ENCODE measurements around the gene SND1. TPM values are rescaled to one million over a fixed set of nuclear protein-coding genes. Genes with fewer than 3 reads are reported as not detected.
"Not testable (repeated sequence)": the region's sequence is repeated elsewhere in the genome, so short reads cannot be mapped to it uniquely, and the experiment has no call there.

Gene SND1
- total RNA-seq, 1 donor: 241 TPM

DNA sequence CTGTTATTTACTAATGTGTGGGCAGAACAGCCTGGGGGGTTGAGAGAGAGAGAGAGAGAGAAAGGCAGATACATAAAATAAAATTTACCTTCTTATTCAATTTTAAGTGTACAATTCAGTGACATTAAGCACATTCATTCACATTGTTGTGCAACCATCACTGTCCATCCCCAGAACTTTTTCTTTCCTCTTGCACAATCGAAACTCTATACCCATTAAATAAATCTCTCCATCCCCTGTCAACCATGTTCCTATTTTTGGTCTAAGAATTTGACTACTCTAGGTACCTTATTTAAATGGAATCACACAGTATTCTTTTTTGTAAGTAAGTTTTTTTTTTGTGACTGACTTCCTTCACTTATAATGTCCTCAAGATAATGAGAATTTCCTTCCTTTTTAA lies 181.6 kb downstream of the SND1 start:
- no peak overlapping the region for H3K4me3 ChIP-seq (ENCODE audit: low read depth, low read length)
- TF ChIP-seq, protein P1, sequence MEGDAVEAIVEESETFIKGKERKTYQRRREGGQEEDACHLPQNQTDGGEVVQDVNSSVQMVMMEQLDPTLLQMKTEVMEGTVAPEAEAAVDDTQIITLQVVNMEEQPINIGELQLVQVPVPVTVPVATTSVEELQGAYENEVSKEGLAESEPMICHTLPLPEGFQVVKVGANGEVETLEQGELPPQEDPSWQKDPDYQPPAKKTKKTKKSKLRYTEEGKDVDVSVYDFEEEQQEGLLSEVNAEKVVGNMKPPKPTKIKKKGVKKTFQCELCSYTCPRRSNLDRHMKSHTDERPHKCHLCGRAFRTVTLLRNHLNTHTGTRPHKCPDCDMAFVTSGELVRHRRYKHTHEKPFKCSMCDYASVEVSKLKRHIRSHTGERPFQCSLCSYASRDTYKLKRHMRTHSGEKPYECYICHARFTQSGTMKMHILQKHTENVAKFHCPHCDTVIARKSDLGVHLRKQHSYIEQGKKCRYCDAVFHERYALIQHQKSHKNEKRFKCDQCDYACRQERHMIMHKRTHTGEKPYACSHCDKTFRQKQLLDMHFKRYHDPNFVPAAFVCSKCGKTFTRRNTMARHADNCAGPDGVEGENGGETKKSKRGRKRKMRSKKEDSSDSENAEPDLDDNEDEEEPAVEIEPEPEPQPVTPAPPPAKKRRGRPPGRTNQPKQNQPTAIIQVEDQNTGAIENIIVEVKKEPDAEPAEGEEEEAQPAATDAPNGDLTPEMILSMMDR (IDR thresholded peaks at IDR 0.05; ENCODE audit: insufficient read depth, low read depth, low read length): no peak
- DNase-seq (ENCODE audit: low read depth): peak; percentile 55

DNA sequence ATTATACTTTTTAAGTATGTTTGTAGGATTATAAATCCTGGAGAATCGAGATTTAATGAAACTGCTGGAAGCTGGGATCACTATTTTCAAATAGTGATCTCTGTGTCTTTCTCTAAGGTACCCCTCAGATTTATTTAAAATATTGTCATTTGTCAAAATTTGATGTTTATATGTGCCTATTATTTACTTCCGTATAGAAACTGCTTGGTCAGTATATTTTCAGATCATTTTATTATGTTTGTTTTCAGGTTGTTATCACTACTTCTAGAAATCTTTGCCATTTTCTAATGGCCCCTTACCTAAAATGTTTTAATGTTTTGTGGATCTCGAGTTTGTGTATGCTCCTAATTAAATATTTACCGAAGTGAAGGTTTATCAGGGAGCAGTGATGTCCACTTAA lies 183.7 kb downstream of the SND1 start:
- TF ChIP-seq, protein P1 (IDR thresholded peaks at IDR 0.05; ENCODE audit: insufficient read depth, low read depth, low read length): no peak
- no peak for DNase-seq (ENCODE audit: low read depth)
- H3K4me3 ChIP-seq (ENCODE audit: low read depth, low read length): no peak overlapping the region

DNA sequence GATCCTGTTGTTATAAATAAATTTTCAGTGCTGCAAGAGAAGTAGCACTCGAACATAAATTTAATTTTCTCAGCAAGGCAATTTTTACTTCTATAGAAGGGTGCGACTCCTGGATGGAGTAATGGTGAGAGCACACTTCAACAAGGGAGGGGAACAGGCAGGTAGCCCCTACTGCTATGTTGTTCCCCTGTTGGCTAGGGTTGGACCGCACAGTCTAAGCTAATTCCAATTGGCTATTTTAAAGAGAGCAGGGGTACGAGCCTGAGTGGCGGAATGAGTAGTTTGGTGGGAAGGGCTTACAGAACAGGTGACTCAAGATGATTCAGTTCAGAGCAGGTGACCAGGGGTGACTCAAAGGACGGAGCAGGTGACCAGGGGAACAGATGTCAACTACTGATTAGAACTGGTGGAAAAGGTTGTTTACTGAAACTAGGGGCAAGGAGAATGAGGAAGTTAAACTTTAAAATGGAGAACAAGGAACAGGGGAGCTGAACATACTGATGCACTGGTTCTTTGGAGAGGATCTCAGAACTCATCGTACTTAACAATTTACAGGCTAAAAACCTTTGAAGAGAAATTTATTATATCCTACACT lies 185.9 kb downstream of the SND1 start:
- H3K4me3 ChIP-seq (ENCODE audit: low read depth, low read length); DNase-seq (ENCODE audit: low read depth): not testable (repeated sequence)

DNA sequence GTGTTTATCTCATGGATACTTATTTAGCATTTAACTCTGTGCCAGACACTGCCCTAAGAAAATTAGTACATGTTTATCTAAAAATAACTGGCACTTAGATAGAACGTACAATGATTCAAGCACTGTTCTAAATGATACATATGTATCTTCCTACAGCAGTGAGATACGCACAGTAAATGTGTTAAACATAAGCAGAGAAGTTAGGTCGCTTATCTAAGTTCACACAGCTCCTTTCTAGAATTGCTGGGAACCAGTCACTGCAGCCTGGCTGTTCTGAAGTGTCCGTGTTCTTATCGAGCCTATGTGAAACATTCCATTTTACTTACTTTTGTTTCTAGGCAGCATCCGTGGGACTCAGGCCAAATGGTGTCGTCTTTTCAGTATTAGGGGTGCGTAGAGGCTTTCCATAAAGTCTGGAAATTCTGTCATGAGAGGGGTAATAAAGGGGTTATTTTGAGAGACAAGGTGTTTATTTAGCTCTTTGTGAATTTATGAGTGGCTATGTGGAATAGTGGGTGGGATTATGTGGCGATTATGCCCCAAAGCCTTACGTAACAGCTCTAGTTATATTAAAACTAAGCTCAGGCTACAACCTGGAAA lies 186.9 kb downstream of the SND1 start:
- peak; percentile 76 for DNase-seq (ENCODE audit: low read depth)
- TF ChIP-seq, protein P1 (IDR thresholded peaks at IDR 0.05; ENCODE audit: insufficient read depth, low read depth, low read length): no peak

DNA sequence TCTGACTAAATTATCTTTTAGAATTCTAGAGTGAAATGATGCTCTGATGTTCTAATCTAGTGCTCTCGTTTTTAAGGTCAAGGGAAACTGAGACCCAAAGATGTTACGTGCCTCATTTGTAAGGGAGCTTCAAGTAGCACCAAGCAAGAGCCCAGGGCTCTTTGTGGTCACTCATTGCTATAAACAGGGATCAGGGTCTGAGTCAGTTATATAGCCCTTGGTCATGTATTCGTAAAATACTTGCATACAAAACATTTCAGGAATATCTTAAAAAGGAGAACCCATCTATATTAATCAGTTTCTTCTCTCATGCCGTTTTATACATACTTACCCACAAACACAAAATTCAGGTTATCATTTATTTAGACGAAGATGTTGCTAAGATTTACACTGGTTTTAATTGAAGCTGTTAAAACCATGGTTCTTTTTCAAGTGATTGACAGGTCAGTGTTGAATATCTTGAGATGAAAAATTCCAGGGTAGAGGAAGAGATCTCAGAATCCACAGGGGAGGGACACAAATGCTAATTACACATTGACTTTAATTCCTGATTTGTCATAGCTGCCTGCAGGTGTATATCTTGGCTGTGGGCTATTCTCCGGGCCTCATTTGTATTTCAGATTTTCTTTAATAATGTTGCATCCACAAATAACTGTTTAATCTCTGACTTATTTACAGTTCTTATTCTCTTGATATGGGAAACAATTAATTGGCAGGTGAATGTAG lies 188.4 kb downstream of the SND1 start:
- no peak overlapping the region for H3K4me3 ChIP-seq (ENCODE audit: low read depth, low read length)
- TF ChIP-seq, protein P1 (IDR thresholded peaks at IDR 0.05; ENCODE audit: insufficient read depth, low read depth, low read length): no peak
- DNase-seq (ENCODE audit: low read depth): no peak

More for the DNA sequence above, 186.9 kb downstream of the SND1 start:
- H3K4me3 ChIP-seq (ENCODE audit: low read depth, low read length): no peak overlapping the region

DNA sequence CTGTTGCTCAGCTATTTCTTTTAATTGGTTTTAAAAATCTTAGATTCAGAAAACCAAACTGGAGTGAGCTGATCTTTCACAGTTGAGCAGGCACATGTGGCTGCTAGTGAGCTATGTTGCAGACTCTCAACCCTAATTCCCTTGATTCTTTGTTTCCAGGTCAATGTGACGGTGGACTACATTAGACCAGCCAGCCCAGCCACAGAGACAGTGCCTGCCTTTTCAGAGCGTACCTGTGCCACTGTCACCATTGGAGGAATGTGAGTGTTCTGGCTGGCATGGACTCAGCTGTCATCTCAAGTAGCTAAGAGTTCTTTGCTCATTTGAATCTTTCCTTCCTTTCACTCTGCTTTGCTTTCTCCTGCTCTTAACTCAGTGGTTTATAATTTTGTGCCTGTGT lies 192.2 kb downstream of the SND1 start:
- TF ChIP-seq, protein P1 (IDR thresholded peaks at IDR 0.05; ENCODE audit: insufficient read depth, low read depth, low read length): no peak
- no peak overlapping the region for H3K4me3 ChIP-seq (ENCODE audit: low read depth, low read length)
- DNase-seq (ENCODE audit: low read depth): no peak

DNA sequence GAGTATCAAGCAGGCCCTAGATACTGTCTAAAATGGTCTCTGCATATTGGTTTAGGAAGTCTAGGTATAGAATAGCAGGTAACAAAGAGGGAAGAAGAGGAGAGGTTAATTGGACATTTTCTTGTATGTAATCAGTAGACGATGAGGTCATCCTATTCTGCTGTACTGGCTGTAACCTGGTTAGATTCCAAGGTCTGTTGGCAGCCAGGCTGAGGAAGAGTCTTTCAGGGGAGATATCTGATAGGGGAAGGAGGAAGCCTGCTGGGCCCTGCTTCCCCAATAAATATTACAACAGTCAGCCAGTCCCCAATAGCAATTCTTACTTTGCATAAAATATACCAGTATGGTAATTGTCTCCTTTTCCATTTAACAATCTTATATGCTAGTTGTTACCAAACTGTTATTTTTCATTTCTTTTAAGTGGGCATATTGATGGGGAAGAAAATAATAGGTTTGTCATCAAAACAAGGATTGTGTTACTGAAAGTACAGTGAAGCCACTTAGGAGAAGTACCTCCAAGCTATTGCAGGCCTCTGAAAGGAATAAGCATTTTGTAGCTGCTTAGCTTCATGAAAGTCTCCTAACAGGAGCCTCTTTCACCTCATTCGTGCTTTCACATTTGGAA lies 192.8 kb downstream of the SND1 start:
- H3K4me3 ChIP-seq (ENCODE audit: low read depth, low read length): no peak overlapping the region
- TF ChIP-seq, protein P1 (IDR thresholded peaks at IDR 0.05; ENCODE audit: insufficient read depth, low read depth, low read length): no peak
- DNase-seq (ENCODE audit: low read depth): peak; percentile 27
